Loucy (cell line): ENCODE data around the gene UBE4B.
A peak's percentile ranks its signal among the peaks of the same experiment; 100 is the strongest.

Experiments used
- H2AFZ ChIP-seq: fragments of 200-600 bp; sonication (generic); 2 replicates; pipeline ENCODE4 v1.6.0; 2016; ENCODE audit warnings: antibody characterized with exemption, mild to moderate bottlenecking, low read length, moderate library complexity
- H3F3A ChIP-seq: fragments of 200-600 bp; 2 replicates; pipeline ENCODE4 v1.6.0; 2016; ENCODE audit warnings: antibody characterized with exemption, low read depth, mild to moderate bottlenecking
- H3K27me3 ChIP-seq: fragments of 200-600 bp; sonication (generic); 2 replicates; pipeline ENCODE4 v1.6.1; 2014; ENCODE audit warnings: low read length, mild to moderate bottlenecking; ENCODE audit not compliant: insufficient read depth, poor library complexity, severe bottlenecking
- H3K36me3 ChIP-seq: fragments of 200-600 bp; sonication (generic); 2 replicates; pipeline ENCODE4 v1.6.1; 2016; ENCODE audit warnings: low read length; ENCODE audit not compliant: insufficient read depth
- H3K4me1 ChIP-seq: fragments of 200-600 bp; sonication (generic); 2 replicates; pipeline ENCODE4 v1.5.1; 2014; ENCODE audit warnings: low read length, mild to moderate bottlenecking; ENCODE audit not compliant: insufficient read depth, poor library complexity, severe bottlenecking
- H3K4me2 ChIP-seq: fragments of 200-600 bp; sonication (generic); 2 replicates; pipeline ENCODE4 v1.6.0; 2014; ENCODE audit warnings: antibody characterized with exemption, low read length, low read depth, mild to moderate bottlenecking; ENCODE audit not compliant: poor library complexity, severe bottlenecking
- H3K4me3 ChIP-seq: fragments of 200-600 bp; sonication (generic); 2 replicates; pipeline ENCODE4 v1.5.1; 2014; ENCODE audit warnings: low read length, mild to moderate bottlenecking, mixed read lengths; ENCODE audit not compliant: poor library complexity, severe bottlenecking
- H3K79me2 ChIP-seq: fragments of 200-600 bp; sonication (generic); 2 replicates; pipeline ENCODE4 v1.6.1; 2014; ENCODE audit warnings: low read length; ENCODE audit not compliant: insufficient read depth
- H3K9ac ChIP-seq: fragments of 200-600 bp; sonication (generic); 2 replicates; pipeline ENCODE4 v1.6.0; 2014; ENCODE audit warnings: mild to moderate bottlenecking, low read depth, low read length, moderate library complexity; ENCODE audit not compliant: poor library complexity, severe bottlenecking
- H3K9me2 ChIP-seq: fragments of 200-600 bp; sonication (generic); replicated peaks from 2 replicates; pipeline ENCODE4 v1.6.1; 2016; ENCODE audit warnings: low read depth, low read length, mixed read lengths
- H3K9me3 ChIP-seq: fragments of 200-600 bp; sonication (generic); 2 replicates; pipeline ENCODE4 v1.6.1; 2014; ENCODE audit warnings: mild to moderate bottlenecking, antibody characterized with exemption, low read length, low read depth; ENCODE audit not compliant: insufficient read depth
- H4K20me1 ChIP-seq: fragments of 200-600 bp; sonication (generic); 2 replicates; pipeline ENCODE4 v1.6.0; 2014; ENCODE audit warnings: antibody characterized with exemption, low read length, mild to moderate bottlenecking; ENCODE audit not compliant: insufficient read depth, poor library complexity, severe bottlenecking
- CTCF ChIP-seq: fragments of 200-600 bp; sonication (generic); conservative IDR thresholded peaks from 2 replicates; pipeline ENCODE4 v1.5.1; 2014; ENCODE audit warnings: mild to moderate bottlenecking, antibody characterized with exemption, low read length
- EZH2phosphoT487 ChIP-seq: fragments of 200-600 bp; IDR thresholded peaks from 2 replicates; pipeline ENCODE4 v1.6.1; 2018; ENCODE audit warnings: antibody characterized with exemption, mild to moderate bottlenecking, moderate library complexity, borderline replicate concordance

The UBE4B gene

DNA sequence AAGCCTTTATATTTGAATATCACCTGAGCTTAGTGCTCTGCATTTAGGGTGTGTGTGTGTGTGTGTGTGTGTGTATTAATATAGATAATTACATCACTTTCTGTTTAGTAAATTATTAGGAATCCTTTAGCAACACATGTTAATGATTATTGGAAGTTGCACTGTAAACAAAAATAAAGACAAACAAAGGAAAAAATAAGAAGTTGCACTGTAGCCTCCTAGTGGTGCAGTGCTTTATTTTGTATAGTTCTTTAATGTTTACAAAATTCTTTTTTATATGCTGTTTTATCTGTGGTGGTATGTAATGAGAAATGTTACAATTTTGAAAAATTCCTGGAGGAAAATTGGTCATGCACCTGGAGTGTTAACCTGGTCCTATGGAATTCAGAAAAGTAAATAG, 69.2 kb downstream of the UBE4B start:
- peaks cover 53% of the 10 kb centered on the region for H3K36me3 ChIP-seq

DNA sequence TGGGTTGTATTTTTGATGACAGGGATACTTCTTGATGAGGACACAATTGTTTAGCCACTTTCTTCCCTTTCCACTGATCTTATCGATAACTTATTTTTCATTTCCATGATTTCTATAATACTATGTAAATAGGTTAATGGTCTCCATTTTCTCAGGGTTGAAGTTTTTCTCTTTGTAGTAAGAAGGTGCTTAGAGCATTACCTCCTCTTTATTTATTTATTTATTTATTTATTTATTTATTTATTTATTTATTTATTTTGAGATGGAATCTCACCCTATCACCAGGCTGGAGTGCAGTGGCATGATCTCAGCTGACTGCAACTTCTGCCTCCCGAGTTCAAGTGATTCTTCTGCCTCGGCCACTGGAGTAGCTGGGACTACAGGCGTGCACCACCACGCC, 70.4 kb downstream of the UBE4B start:
- Histone ChIP-seq H3K27me3 (no peaks in the 10 kb centered on the region), H3K9me3 (no peaks in the 10 kb centered on the region), H3K9me2 (no peaks in the 10 kb centered on the region), H3K9ac (no peak overlapping the region), H4K20me1 (no peaks in the 10 kb centered on the region), H3K79me2 (no peaks in the 10 kb centered on the region), H3K36me3 (peaks cover 61% of the 10 kb centered on the region), H3K4me3 (no peak overlapping the region), H3K4me1 (no peaks in the 10 kb centered on the region), H2AFZ (no peak overlapping the region), H3F3A (no peaks in the 10 kb centered on the region), H3K4me2 (no peak overlapping the region)
- TF ChIP-seq CTCF (no peak), EZH2phosphoT487 (no peak)

More for the DNA sequence above, 69.2 kb downstream of the UBE4B start:
- H2AFZ ChIP-seq = no peak overlapping the region
- H3K4me1 ChIP-seq = no peaks in the 10 kb centered on the region
- H3K27me3 ChIP-seq = no peaks in the 10 kb centered on the region
- H3K9me3 ChIP-seq = no peaks in the 10 kb centered on the region
- no peak overlapping the region for H3K4me2 ChIP-seq
- H3K9ac ChIP-seq = no peak overlapping the region
- no peaks in the 10 kb centered on the region for H3K9me2 ChIP-seq
- no peak overlapping the region for H3K4me3 ChIP-seq
- H4K20me1 ChIP-seq = no peaks in the 10 kb centered on the region
- TF ChIP-seq CTCF (peak; percentile 26; the same call in 1 of the 2 replicates), EZH2phosphoT487 (no peak)
- H3F3A ChIP-seq = no peaks in the 10 kb centered on the region
- no peaks in the 10 kb centered on the region for H3K79me2 ChIP-seq

- Histone ChIP-seq H3K79me2 (no peaks in the 10 kb centered on the region), H3K9ac (no peak overlapping the region), H3K36me3 (peaks cover 66% of the 10 kb centered on the region), H3K9me2 (no peaks in the 10 kb centered on the region), H3K9me3 (no peaks in the 10 kb centered on the region), H3K4me1 (no peaks in the 10 kb centered on the region), H3K27me3 (no peaks in the 10 kb centered on the region), H4K20me1 (no peaks in the 10 kb centered on the region), H3F3A (no peaks in the 10 kb centered on the region), H2AFZ (no peak overlapping the region), H3K4me3 (no peak overlapping the region), H3K4me2 (no peak overlapping the region)
- TF ChIP-seq CTCF = no peak
- no peak for TF ChIP-seq EZH2phosphoT487
Observed at GRCh38 chr1:10104834-10105233, 72.1 kb downstream of the UBE4B start.
